Smooth muscle cell (in vitro differentiated cells): ENCODE measurements around the gene MAML2. TPM values are rescaled to one million over a fixed set of nuclear protein-coding genes. Genes with fewer than 3 reads are reported as not detected.
A peak's percentile ranks its signal among the peaks of the same experiment; 100 is the strongest.

Experiments
- DNase-seq: peaks from one replicate; lab custom pipeline; 2025; ENCODE audit not compliant: unreplicated experiment; lab: John Stamatoyannopoulos, UW
- H2AFZ ChIP-seq: fragments of 200-600 bp; sonication (generic); 2 replicates; pipeline ENCODE4 v1.6.0; 2016; ENCODE audit warnings: antibody characterized with exemption, low read depth, mild to moderate bottlenecking
- H3F3A ChIP-seq: fragments of 200-600 bp; sonication (generic); 2 replicates; pipeline ENCODE4 v1.6.0; 2017; ENCODE audit warnings: antibody characterized with exemption, low read depth
- H3K27ac ChIP-seq: fragments of 200-600 bp; sonication (generic); 2 replicates; pipeline ENCODE4 v1.5.1; 2016; ENCODE audit warnings: low read depth, mild to moderate bottlenecking
- H3K27me3 ChIP-seq: fragments of 200-600 bp; sonication (generic); 2 replicates; pipeline ENCODE4 v1.6.1; 2016; ENCODE audit warnings: low read depth, mild to moderate bottlenecking
- H3K36me3 ChIP-seq: fragments of 200-600 bp; sonication (generic); 2 replicates; pipeline ENCODE4 v1.5.1; 2016; ENCODE audit warnings: low read depth
- H3K4me1 ChIP-seq: fragments of 200-600 bp; sonication (generic); 2 replicates; pipeline ENCODE4 v1.5.1; 2016; ENCODE audit warnings: low read depth
- H3K4me2 ChIP-seq: fragments of 200-600 bp; sonication (generic); 2 replicates; pipeline ENCODE4 v1.6.0; 2016; ENCODE audit warnings: mild to moderate bottlenecking
- H3K4me3 ChIP-seq: fragments of 200-600 bp; sonication (generic); 2 replicates; pipeline ENCODE4 v1.5.1; 2016; ENCODE audit warnings: mild to moderate bottlenecking
- H3K79me2 ChIP-seq: fragments of 200-600 bp; sonication (generic); 2 replicates; pipeline ENCODE4 v1.6.0; 2016; ENCODE audit warnings: low read depth, mild to moderate bottlenecking
- H3K9ac ChIP-seq: fragments of 200-600 bp; sonication (generic); 2 replicates; pipeline ENCODE4 v1.6.0; 2016; ENCODE audit warnings: low read depth
- H3K9me3 ChIP-seq: fragments of 200-600 bp; sonication (generic); replicated peaks from 2 replicates; pipeline ENCODE4 v1.5.1; 2016; ENCODE audit warnings: low read depth
- H4K20me1 ChIP-seq: fragments of 200-600 bp; sonication (generic); 2 replicates; pipeline ENCODE4 v1.6.0; 2016; ENCODE audit warnings: low read depth
- CTCF ChIP-seq: fragments of 200-600 bp; sonication (generic); IDR thresholded peaks from 2 replicates; pipeline ENCODE4 v1.5.1; 2017; ENCODE audit warnings: borderline replicate concordance, mild to moderate bottlenecking, antibody characterized with exemption; ENCODE audit not compliant: insufficient read depth, poor library complexity, severe bottlenecking
- WGBS: methylation state at CpG from one replicate; pipeline ENCODE4 v1.1.7; 2016; ENCODE audit warnings: low lambda C conversion rate; 5-methylcytosine and 5-hydroxymethylcytosine counted together
- polyA plus RNA-seq: library from polyadenylated mRNA; unstranded; fragments of >200 nt; fragmentation: Nextera tagmentation; extraction: Ambion mirVana; gene quantifications from 2 replicates; pipeline ENCODE4 v1.2.1, GENCODE V29; 2016
- total RNA-seq: library from RNA; depleted of rRNA; stranded (reverse); fragments of >200 nt; gene quantifications from 2 replicates; pipeline ENCODE4 v1.2.3, GENCODE V29; 2014

Gene MAML2
- total and polyA plus RNA-seq, 2 experiments from 2014 or later, result 8.7 to 52.4 TPM

DNA sequence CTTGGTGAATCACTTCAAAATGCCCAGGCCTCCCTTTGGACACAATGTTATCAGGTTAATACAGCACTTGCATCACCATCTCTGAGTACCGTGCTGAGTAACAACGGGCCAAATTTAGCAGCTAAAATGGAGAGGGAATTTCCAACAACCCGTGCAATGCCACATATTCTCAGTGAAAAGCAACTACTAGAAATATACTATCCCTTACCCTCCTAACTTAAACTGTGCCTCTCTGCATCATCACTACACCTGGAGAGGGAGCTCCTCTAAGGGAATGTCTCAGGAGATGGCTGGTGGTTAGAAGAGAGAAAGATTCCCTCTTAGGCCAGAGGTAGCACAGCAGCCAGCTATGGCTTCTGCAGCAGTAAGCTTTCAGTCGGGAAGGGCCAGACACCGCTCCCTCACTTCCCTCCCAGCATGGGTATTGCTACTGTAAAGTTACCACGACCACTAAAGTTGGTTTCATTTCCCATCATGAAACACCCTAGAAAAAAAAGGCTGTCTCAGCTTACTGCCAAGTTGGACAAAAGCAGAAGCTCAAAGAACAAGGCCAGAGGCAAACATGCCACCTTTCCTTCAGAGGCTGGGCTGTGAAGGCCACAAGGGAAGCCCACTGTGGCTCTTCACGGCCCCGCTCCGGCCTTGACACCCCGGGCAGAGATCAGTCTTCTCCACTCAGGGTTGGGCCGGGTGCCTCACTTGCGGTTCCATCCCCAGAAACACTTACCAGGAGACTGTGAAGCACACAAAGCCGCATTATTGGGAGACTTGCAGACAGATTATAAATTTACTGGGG lies 3.9 kb downstream of the MAML2 start:
- Histone ChIP-seq H3K4me1 (peaks cover 54% of the 10 kb centered on the region), H3K4me2 (peak overlapping the region; percentile 91), H3K79me2 (peaks cover 89% of the 10 kb centered on the region), H3K36me3 (no peaks in the 10 kb centered on the region), H2AFZ (no peak overlapping the region), H3K27me3 (no peaks in the 10 kb centered on the region), H3K9me3 (no peaks in the 10 kb centered on the region), H3K9ac (peak overlapping the region; percentile 90), H3K27ac (peak overlapping the region; percentile 90), H3F3A (peaks cover 35% of the 10 kb centered on the region), H3K4me3 (peak overlapping the region; percentile 97), H4K20me1 (peaks cover 11% of the 10 kb centered on the region)
- 46% methylated on average over 13 of the region's 13 CpGs for WGBS
- DNase-seq, result no peak
- TF ChIP-seq CTCF, result no peak

DNA sequence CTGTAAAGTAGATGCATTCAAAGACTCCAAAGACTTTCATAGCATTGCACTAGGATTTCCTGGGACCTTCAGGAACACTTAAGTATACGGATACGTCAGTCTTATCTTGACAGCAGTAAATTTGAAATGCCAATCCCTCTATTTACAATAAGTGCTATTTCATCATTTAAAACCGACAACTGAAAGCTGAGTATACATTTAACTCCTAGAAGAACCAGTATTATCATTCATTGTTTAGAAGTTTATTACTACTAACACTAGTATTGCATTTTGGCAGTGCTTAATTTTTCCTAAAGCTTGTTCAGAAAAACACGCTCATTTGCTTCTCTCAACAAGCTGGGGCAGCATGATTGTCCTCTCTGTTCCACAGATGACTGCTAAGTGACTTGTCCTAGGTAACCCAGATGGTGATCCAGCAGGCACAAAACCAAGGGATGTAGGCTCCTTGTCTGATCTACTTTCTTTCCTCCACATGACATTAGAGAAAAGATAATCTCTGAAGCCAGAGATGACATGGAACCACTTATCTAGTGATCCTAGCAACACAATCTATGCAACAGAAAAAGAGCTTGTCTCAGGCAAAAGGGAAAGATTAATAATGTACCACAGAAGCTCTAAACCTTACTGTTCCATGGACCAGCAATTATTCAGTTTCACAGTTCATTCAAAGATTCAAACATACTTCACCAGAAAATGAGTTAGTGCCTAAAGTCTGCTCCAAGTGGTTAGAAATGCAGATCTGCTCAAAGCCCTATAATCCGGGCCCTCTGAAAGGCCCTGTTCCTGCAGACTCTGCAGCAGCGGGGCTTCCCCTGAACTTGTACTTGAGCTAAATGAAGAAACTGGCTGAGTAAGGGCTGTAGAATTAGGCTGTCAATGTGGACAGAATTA lies 5.2 kb downstream of the MAML2 start:
- Histone ChIP-seq H4K20me1 (peaks cover 11% of the 10 kb centered on the region), H3F3A (peaks cover 42% of the 10 kb centered on the region), H3K4me1 (peaks cover 64% of the 10 kb centered on the region), H3K4me3 (peak overlapping the region; percentile 97), H3K79me2 (peaks cover 98% of the 10 kb centered on the region), H2AFZ (no peak overlapping the region), H3K9ac (peak overlapping the region; percentile 48), H3K9me3 (no peaks in the 10 kb centered on the region), H3K4me2 (peak overlapping the region; percentile 91), H3K27ac (peak overlapping the region; percentile 90), H3K27me3 (no peaks in the 10 kb centered on the region), H3K36me3 (no peaks in the 10 kb centered on the region)
- no peak for TF ChIP-seq CTCF
- no peak for DNase-seq
- 8% methylated on average over 6 of the region's 6 CpGs for WGBS

DNA sequence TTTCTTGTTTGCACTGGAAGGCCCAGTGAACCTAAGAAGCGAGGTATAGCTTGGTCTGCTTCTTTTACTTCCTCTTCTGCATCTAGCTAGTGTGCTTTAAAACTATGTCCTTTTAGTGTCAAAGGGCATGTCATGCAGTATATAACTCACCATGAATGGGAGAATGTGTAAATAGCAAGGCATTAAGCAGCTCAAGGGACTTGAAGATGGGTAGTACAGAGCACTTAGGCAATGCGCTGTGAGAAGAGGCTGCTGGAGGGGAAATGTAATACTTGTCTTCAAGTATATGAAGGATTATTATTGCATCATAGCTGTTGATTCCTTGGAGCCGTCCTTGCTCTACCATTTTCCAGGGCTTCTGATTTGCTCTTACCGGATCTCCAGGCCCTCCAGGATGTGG lies 7.6 kb downstream of the MAML2 start:
- H3K79me2 ChIP-seq, result peaks cover 98% of the 10 kb centered on the region
- H3F3A ChIP-seq, result peaks cover 35% of the 10 kb centered on the region
- H3K27me3 ChIP-seq, result no peaks in the 10 kb centered on the region
- 59% methylated on average over 4 of the region's 4 CpGs for WGBS
- H3K9me3 ChIP-seq, result no peaks in the 10 kb centered on the region
- no peak overlapping the region for H2AFZ ChIP-seq
- no peaks in the 10 kb centered on the region for H3K36me3 ChIP-seq
- peaks cover 11% of the 10 kb centered on the region for H4K20me1 ChIP-seq
- no peak for TF ChIP-seq CTCF
- H3K4me1 ChIP-seq, result peaks cover 61% of the 10 kb centered on the region
- DNase-seq, result no peak
- no peak overlapping the region for H3K9ac ChIP-seq
- no peak overlapping the region for H3K4me3 ChIP-seq
- H3K4me2 ChIP-seq, result no peak overlapping the region
- peak overlapping the region; percentile 90 for H3K27ac ChIP-seq
